ENCODE results near the gene WDR75. TPM values are rescaled to one million over a fixed set of nuclear protein-coding genes. Genes with fewer than 3 reads are reported as not detected.
A peak's percentile ranks its signal among the peaks of the same experiment; 100 is the strongest.

WDR75 gene
- total RNA-seq, 2 donors from 2014 or later = 15.3 to 30.7 TPM

- Histone ChIP-seq H3K4me3 (no peak overlapping the region), H3K4me1 (replicated peaks) (no peaks in the 10 kb centered on the region), H3K36me3 (no peaks in the 10 kb centered on the region), H3K27me3 (replicated peaks; ENCODE audit: insufficient read depth) (no peaks in the 10 kb centered on the region), H3K27ac (peak overlapping the region in 1 of 2 donors; percentile 8), H3K9me3 (no peaks in the 10 kb centered on the region)
- intact Hi-C loops (cut with DNase I) = no loop called here
- WGBS = 31% methylated on average over 1 of the region's 1 CpG
- DNase-seq (ENCODE audit: low spot score) = no peak
- no peak for TF ChIP-seq POLR2AphosphoS5 (IDR thresholded peaks at IDR 0.05)
- TF ChIP-seq CTCF (IDR thresholded peaks at IDR 0.05) = no peak
- TF ChIP-seq POLR2A (IDR thresholded peaks at IDR 0.05) = no peak
These were observed 46.7 kb downstream of the WDR75 start for GRCh38 chr2:189488008-189488310.

DNA sequence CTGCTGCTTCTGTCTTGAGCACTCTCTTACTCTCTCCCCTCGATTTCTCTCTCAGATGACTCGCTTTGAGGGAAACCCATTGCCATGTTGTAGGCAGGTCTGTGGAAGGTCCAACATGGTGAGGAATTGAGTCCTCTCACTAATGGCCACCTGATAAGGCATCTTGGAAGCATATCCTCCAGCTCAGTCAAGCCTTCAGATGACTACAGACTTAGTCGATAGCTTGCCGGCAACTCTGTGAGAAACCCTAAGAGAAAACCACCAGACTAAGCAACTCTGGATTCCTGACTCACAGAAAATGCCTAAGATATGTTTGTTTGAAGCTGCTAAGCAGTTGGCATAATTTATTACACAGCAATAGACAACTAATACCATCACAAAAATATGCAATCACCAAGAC, 51.2 kb downstream of the WDR75 start:
- Histone ChIP-seq H3K4me3 (no peak overlapping the region), H3K36me3 (no peaks in the 10 kb centered on the region), H3K4me1 (replicated peaks) (no peaks in the 10 kb centered on the region), H3K9me3 (no peaks in the 10 kb centered on the region), H3K27ac (no peak overlapping the region), H3K27me3 (replicated peaks; ENCODE audit: insufficient read depth) (no peaks in the 10 kb centered on the region)
- 96% methylated on average over 4 of the region's 4 CpGs for WGBS
- intact Hi-C loops (cut with DNase I) = no loop called here
- no peak for DNase-seq (ENCODE audit: low spot score)
- TF ChIP-seq POLR2A (IDR thresholded peaks at IDR 0.05) = no peak
- no peak for TF ChIP-seq POLR2AphosphoS5 (IDR thresholded peaks at IDR 0.05)
- TF ChIP-seq CTCF (IDR thresholded peaks at IDR 0.05) = no peak

- DNase-seq (ENCODE audit: low spot score) = no peak
- H3K27ac ChIP-seq = no peak overlapping the region
These were observed 56.9 kb downstream of the WDR75 start for GRCh38 chr2:189498205-189498604.

DNA sequence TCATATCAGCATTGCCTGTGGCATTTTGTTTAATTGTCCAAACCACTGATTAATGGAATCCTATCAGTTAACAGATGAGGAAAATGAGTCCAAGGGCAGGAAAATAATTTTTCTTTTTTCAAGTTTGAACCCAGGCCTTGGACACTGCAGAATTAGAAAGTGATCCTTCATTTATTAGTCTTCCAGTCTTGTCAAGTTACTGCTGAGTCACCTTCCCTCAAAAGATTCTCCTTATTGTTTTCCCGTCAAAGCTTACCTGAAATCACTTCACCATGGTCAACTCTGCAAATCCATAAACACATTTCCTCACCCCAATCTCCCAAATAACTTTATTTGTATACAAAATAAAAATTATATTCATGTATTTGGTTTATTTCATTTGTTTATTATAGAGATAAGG, 57.9 kb downstream of the WDR75 start:
- DNase-seq (ENCODE audit: low spot score) = no peak
- Histone ChIP-seq H3K4me3 (no peak overlapping the region), H3K36me3 (no peaks in the 10 kb centered on the region), H3K27me3 (replicated peaks; ENCODE audit: insufficient read depth) (no peaks in the 10 kb centered on the region), H3K27ac (no peak overlapping the region), H3K9me3 (no peaks in the 10 kb centered on the region), H3K4me1 (replicated peaks) (no peaks in the 10 kb centered on the region)
- WGBS = 92% methylated on average over 1 of the region's 1 CpG
- TF ChIP-seq POLR2A (IDR thresholded peaks at IDR 0.05) = no peak
- no peak for TF ChIP-seq POLR2AphosphoS5 (IDR thresholded peaks at IDR 0.05)
- no peak for TF ChIP-seq CTCF (IDR thresholded peaks at IDR 0.05)
- intact Hi-C loops (cut with DNase I) = no loop called here

More at GRCh38 chr2:189498205-189498604, 56.9 kb downstream of the WDR75 start:
- Histone ChIP-seq H3K27me3 (replicated peaks; ENCODE audit: insufficient read depth) (no peaks in the 10 kb centered on the region), H3K4me3 (no peak overlapping the region), H3K9me3 (no peaks in the 10 kb centered on the region), H3K4me1 (replicated peaks) (no peaks in the 10 kb centered on the region), H3K36me3 (no peaks in the 10 kb centered on the region)
- no peak for TF ChIP-seq POLR2AphosphoS5 (IDR thresholded peaks at IDR 0.05)
- TF ChIP-seq CTCF (IDR thresholded peaks at IDR 0.05) = no peak
- no peak for TF ChIP-seq POLR2A (IDR thresholded peaks at IDR 0.05)
- 84% methylated on average over 5 of the region's 5 CpGs for whole genome bisulfite sequencing
- intact Hi-C loops (cut with DNase I) = no loop called here

DNA sequence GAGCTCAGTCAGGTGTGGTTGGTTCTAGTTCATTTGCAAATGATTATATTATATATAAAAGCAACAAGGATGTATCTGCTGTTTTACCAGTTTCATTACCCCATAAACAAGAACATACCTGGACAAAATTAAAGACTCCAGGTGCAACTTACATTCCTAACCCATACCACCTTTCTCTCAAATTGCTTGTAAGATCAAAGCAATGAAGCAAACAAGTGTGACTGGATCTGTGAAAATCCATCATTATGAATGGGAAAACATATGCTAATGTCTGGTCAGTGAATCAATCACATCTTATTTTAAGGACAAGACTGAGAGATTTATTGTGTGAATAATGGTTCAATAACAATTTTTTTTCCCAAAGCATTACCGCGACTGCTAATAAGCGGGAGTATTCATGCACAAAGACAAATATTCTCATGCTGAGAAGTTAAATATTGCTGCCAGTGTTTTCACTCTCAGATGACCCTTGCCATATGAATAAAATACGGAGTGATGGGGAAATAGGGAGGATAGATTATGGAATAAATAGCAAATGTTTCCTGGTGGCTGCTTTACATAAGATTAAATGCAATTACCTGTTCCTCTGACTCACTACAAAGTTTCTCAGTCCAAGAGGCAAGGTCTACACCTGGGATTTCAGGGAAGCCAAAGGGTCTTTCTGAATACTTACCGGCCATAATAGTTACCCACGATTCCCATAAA, 59.3 kb downstream of the WDR75 start:
- Histone ChIP-seq H3K36me3 (no peaks in the 10 kb centered on the region), H3K27ac (no peak overlapping the region), H3K4me3 (no peak overlapping the region), H3K9me3 (no peaks in the 10 kb centered on the region), H3K4me1 (replicated peaks) (no peaks in the 10 kb centered on the region), H3K27me3 (replicated peaks; ENCODE audit: insufficient read depth) (no peaks in the 10 kb centered on the region)
- TF ChIP-seq POLR2A (IDR thresholded peaks at IDR 0.05) (no peak), POLR2AphosphoS5 (IDR thresholded peaks at IDR 0.05) (no peak), CTCF (IDR thresholded peaks at IDR 0.05) (no peak)
- 66% methylated on average over 6 of the region's 6 CpGs for WGBS
- intact Hi-C loops (cut with DNase I) = no loop called here
- DNase-seq (ENCODE audit: low spot score) = no peak

All from prostate gland (tissue), 2 donors.